NB4 (cell line): Measurements from ENCODE around the gene PDGFA.

ENCODE experiments used
- DNase-seq: peaks from one replicate; pipeline ENCODE4 v3.0.0; 2010; ENCODE audit warnings: low read depth
- H3K4me3 ChIP-seq: one replicate; pipeline ENCODE4 v1.5.1; 2011; ENCODE audit warnings: mild to moderate bottlenecking, low read depth, low read length, moderate library complexity
- MYC ChIP-seq: IDR thresholded peaks from 2 replicates; pipeline ENCODE4 v1.6.1; 2011; ENCODE audit warnings: low read depth, low read length
- POLR2A ChIP-seq: IDR thresholded peaks from 2 replicates; pipeline ENCODE4 v1.6.1; 2011; ENCODE audit warnings: mild to moderate bottlenecking; ENCODE audit not compliant: insufficient read length; ENCODE audit errors: extremely low read depth
- TF ChIP-seq, protein P1 (sequence below): IDR thresholded peaks from 2 replicates; pipeline ENCODE4 v1.6.1; 2011; ENCODE audit warnings: low read depth, low read length
- TF ChIP-seq, protein P2 (sequence below): IDR thresholded peaks from one replicate; pipeline ENCODE4 v1.5.1; 2012; ENCODE audit warnings: low read depth, low read length

The PDGFA gene

DNA sequence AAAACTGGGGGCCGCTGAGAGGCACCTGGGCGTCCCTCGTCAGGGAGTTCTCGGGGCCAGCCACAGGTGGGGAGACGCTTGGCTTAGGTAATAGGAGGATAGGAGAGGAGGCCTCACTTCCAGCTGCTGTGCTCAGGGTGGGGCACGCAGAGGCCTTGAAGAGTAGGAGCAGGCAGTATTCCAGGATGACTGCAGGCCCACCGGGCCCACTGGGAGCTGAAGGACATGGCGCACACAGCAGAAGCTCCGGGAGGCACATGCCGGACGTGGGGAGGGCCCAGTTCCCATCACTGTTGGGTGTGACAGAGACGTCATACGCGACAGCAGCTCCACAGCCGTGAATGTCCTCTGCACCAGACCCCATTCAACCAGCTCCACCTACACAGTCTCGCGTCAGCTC is 22.0 kb upstream of the PDGFA start:
- no peak for TF ChIP-seq POLR2A
- TF ChIP-seq, protein P1, sequence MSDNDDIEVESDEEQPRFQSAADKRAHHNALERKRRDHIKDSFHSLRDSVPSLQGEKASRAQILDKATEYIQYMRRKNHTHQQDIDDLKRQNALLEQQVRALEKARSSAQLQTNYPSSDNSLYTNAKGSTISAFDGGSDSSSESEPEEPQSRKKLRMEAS, result no peak
- TF ChIP-seq, protein P2, sequence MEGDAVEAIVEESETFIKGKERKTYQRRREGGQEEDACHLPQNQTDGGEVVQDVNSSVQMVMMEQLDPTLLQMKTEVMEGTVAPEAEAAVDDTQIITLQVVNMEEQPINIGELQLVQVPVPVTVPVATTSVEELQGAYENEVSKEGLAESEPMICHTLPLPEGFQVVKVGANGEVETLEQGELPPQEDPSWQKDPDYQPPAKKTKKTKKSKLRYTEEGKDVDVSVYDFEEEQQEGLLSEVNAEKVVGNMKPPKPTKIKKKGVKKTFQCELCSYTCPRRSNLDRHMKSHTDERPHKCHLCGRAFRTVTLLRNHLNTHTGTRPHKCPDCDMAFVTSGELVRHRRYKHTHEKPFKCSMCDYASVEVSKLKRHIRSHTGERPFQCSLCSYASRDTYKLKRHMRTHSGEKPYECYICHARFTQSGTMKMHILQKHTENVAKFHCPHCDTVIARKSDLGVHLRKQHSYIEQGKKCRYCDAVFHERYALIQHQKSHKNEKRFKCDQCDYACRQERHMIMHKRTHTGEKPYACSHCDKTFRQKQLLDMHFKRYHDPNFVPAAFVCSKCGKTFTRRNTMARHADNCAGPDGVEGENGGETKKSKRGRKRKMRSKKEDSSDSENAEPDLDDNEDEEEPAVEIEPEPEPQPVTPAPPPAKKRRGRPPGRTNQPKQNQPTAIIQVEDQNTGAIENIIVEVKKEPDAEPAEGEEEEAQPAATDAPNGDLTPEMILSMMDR, result no peak
- no peak for TF ChIP-seq MYC
- DNase-seq, result no peak
- no peak overlapping the region for H3K4me3 ChIP-seq

DNA sequence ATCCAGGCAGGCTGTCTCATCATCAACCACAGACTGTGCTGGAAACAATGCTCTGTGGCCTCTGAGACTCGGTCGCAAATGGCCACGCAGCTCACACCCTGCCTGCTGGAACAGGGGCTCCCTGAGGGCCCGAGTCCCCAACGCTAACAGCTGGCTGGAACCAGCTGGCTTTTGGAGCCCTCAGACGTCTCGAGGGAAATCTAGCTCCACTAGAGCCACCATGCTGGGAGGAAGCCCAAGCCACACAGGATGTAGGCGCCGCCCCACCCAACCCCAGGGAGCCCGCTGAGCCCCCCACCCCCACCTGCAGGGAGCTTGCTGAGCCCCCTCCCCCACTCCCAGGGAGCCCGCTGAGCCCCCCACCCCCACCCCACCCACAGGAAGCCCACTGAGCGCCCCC is 21.4 kb upstream of the PDGFA start:
- no peak for TF ChIP-seq MYC
- TF ChIP-seq, protein P1, result no peak
- no peak for TF ChIP-seq POLR2A
- TF ChIP-seq, protein P2, result no peak
- DNase-seq, result peak; percentile 72
- H3K4me3 ChIP-seq, result no peak overlapping the region

DNA sequence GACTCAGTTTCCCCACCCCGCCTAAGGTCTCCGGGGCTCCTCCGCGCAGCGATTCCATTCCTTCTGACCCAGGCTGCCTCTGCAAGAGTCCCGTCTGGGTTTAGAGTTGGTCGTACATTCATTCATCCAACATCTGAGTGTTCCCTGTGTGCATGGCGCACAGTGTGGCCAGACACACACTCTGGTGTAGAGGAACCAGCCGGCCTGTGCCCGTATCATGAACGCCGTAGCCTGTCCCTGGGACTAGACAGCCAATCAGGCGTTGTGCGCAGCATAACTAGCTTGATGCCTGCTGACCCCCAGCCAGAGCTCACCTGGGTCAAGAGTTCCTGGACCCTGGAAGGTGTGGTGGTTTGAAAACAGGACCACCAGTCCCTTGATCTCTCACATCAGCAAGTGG is 20.9 kb upstream of the PDGFA start:
- H3K4me3 ChIP-seq, result no peak overlapping the region
- no peak for DNase-seq
- TF ChIP-seq POLR2A, result no peak
- TF ChIP-seq, protein P2, result no peak
- TF ChIP-seq, protein P1, result no peak
- no peak for TF ChIP-seq MYC

DNA sequence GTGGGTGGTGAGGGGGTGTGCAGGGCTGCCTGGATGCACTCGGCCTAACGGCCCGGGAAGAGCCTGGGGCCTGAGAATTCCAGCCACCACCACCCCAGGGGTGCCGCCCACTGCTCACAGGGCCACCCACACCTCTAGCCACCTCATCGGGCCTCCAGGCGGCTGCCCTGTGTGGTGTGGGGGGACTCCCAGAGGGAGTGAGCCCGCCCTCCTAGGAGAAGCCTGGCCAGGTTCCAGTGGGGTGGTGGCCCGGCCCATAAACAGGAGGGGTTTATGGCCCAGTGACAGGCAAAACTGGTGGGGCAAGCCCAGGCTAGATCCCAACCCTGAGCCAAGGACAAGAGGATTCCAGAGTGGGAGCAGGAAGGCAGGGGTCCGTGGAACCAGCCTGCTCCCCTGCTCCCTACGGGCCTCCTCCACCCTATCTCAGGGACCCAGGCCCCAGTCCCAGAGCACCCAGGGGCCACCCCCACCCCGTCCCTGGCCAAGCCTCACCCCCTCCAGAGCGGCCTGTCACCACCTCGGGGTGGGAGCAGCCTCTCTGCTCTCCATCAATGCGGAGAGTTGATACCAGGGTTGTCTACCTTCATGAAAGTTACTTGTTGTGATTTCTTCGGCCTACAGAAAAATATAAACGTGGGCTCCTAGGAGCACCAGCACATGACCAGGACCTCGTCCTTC is 20.2 kb upstream of the PDGFA start:
- no peak overlapping the region for H3K4me3 ChIP-seq
- TF ChIP-seq POLR2A (no peak), MYC (no peak)
- TF ChIP-seq, protein P2, result no peak
- no peak for DNase-seq

DNA sequence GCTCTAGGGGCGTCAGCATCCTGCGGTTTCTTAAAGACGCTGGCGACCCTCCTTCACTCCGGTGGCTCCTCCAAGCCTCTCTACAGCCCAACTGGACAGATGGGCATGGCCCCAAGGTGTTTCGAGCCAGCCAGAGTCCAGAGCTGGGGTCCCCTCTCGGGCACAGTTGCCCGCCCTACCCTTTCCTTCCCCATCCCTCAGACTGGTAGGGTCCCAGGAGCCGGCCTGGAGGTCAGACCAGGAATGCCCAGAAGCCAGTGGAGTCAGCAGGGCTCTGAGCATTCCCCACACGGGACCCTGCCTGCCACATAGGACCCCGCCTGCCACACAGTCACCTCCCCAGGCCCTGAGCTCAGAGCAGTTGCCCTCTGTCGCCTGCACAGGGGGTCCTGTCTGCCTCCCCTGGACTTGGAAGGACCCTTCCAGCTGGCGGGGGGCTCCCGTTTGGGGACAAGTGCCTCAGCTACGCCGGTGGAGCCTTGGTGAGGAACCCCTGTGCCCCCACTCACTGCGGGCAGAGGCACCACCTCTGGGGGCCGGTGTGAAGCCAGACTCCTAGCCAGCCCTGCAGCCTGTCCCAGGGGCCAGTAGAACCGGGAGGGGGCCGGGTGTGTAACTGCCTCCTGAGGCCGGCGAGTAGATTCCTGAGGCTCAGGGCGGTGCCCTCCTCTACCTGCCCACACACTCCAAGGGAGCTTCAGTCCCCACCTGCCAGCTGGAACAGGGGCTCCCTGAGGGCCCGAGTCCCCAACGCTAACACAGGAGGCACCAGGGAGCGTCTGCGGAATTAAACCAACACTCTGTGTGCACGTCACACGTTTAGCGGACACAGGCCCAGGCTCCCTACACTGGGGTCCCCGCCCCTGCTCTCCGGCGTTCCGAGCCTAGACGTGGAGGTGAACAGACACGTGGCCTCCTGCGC is 19.4 kb upstream of the PDGFA start:
- no peak overlapping the region for H3K4me3 ChIP-seq
- TF ChIP-seq, protein P2, result no peak
- TF ChIP-seq, protein P1, result no peak
- TF ChIP-seq MYC, result no peak
- TF ChIP-seq POLR2A, result no peak
- DNase-seq, result no peak
